HepG2 (cell line): Measurements from ENCODE around the gene P2RY11. TPM values are rescaled to one million over a fixed set of nuclear protein-coding genes. Genes with fewer than 3 reads are reported as not detected.
A peak's percentile ranks its signal among the peaks of the same experiment; 100 is the strongest.

Source experiments
- ELF1 ChIP-seq: sonication (generic); formaldehyde crosslinking; IDR thresholded peaks from 2 replicates; pipeline ENCODE4 v1.4.0; 2020; ENCODE audit warnings: missing genetic modification reagents
- FOXC1 ChIP-seq: sonication (generic); formaldehyde crosslinking; IDR thresholded peaks from 2 replicates; pipeline ENCODE4 v1.8.0; 2022; ENCODE audit warnings: mild to moderate bottlenecking, missing genetic modification reagents, borderline replicate concordance
- GFI1 ChIP-seq: sonication (generic); formaldehyde crosslinking; IDR thresholded peaks from 2 replicates; pipeline ENCODE4 v1.5.0; 2020; ENCODE audit warnings: missing genetic modification reagents, mild to moderate bottlenecking, borderline replicate concordance
- HMGXB3 ChIP-seq: sonication (generic); formaldehyde crosslinking; IDR thresholded peaks from 2 replicates; pipeline ENCODE4 v1.4.0; 2020; ENCODE audit warnings: missing genetic modification reagents, borderline replicate concordance
- JUNB ChIP-seq: sonication (generic); formaldehyde crosslinking; IDR thresholded peaks from 2 replicates; pipeline ENCODE4 v1.8.0; 2022; ENCODE audit warnings: missing genetic modification reagents, mild to moderate bottlenecking, borderline replicate concordance
- MXI1 ChIP-seq: IDR thresholded peaks from 3 replicates; pipeline ENCODE4 v1.6.1; 2012; ENCODE audit warnings: low read depth, low read length, inconsistent platforms, borderline replicate concordance
- NFE2L1 ChIP-seq: sonication (generic); formaldehyde crosslinking; IDR thresholded peaks from 2 replicates; pipeline ENCODE4 v1.4.0; 2020; ENCODE audit warnings: missing genetic modification reagents, mild to moderate bottlenecking, borderline replicate concordance
- PRDM4 ChIP-seq: sonication (generic); formaldehyde crosslinking; IDR thresholded peaks from 2 replicates; pipeline ENCODE4 v1.9.0; 2021; ENCODE audit warnings: missing genetic modification reagents, borderline replicate concordance
- SALL1 ChIP-seq: sonication (generic); formaldehyde crosslinking; IDR thresholded peaks from 2 replicates; pipeline ENCODE4 v1.8.0; 2022; ENCODE audit warnings: mild to moderate bottlenecking, missing genetic modification reagents
- SIN3B ChIP-seq: fragments of 150-350 bp; IDR thresholded peaks from 2 replicates; pipeline ENCODE4 v1.6.1; 2014; ENCODE audit warnings: low read length
- SP4 ChIP-seq: sonication (generic); formaldehyde crosslinking; IDR thresholded peaks from 2 replicates; pipeline ENCODE4 v1.8.1; 2023; ENCODE audit warnings: mild to moderate bottlenecking, missing genetic modification reagents
- ZFAT ChIP-seq: sonication (generic); formaldehyde crosslinking; conservative IDR thresholded peaks from 2 replicates; pipeline ENCODE4 v1.8.1; 2023; ENCODE audit warnings: missing genetic modification reagents, inconsistent platforms
- ZFP36 ChIP-seq: fragments of 150-350 bp; IDR thresholded peaks from 2 replicates; pipeline ENCODE4 v1.6.1; 2018; ENCODE audit warnings: borderline replicate concordance, low read length, low read depth; ENCODE audit not compliant: partially characterized antibody
- ZNF124 ChIP-seq: sonication (generic); formaldehyde crosslinking; IDR thresholded peaks from 2 replicates; pipeline ENCODE4 v1.4.0; 2020; ENCODE audit warnings: missing genetic modification reagents
- ZNF747 ChIP-seq: sonication (generic); formaldehyde crosslinking; IDR thresholded peaks from 2 replicates; pipeline ENCODE4 v1.8.1; 2023; ENCODE audit warnings: missing genetic modification reagents, mild to moderate bottlenecking, borderline replicate concordance
- polyA plus RNA-seq, 8 experiments: library from polyadenylated mRNA; depleted of rRNA in 3 of 8; stranded (reverse) in 7 of 8; unstranded in 1 of 8; fragments of >200 nt; fragmentation: Illumina TruSeq in 4 of 8; extraction: Trizol in 4 of 8; gene quantifications; 2 replicates each; pipeline versions ENCODE4 v1.2.1 to v1.2.3, GENCODE V29; 2011 to 2016; ENCODE audit warnings: low read depth in 4 of 8, missing spikeins in 1 of 8, mixed read lengths in 1 of 8; ENCODE audit not compliant: insufficient read depth in 1 of 8
- total RNA-seq, 5 experiments: library from RNA; depleted of rRNA; stranded (reverse); fragments of >200 nt; fragmentation: Illumina TruSeq; extraction: Trizol; gene quantifications; 2 replicates each; pipeline ENCODE4 v1.2.3, GENCODE V29; 2016; ENCODE audit warnings: low read depth in 1 of 5
- TF ChIP-seq, protein P1 (sequence below): sonication (generic); formaldehyde crosslinking; conservative IDR thresholded peaks from 2 replicates; pipeline ENCODE4 v1.5.0; 2020; ENCODE audit warnings: missing genetic modification reagents

Gene P2RY11
- total and polyA plus RNA-seq, 2 of the 13 experiments (the other 11 are each of a cell fraction or from before 2014, with no cell fraction given), result 4.0 to 7.8 TPM

DNA sequence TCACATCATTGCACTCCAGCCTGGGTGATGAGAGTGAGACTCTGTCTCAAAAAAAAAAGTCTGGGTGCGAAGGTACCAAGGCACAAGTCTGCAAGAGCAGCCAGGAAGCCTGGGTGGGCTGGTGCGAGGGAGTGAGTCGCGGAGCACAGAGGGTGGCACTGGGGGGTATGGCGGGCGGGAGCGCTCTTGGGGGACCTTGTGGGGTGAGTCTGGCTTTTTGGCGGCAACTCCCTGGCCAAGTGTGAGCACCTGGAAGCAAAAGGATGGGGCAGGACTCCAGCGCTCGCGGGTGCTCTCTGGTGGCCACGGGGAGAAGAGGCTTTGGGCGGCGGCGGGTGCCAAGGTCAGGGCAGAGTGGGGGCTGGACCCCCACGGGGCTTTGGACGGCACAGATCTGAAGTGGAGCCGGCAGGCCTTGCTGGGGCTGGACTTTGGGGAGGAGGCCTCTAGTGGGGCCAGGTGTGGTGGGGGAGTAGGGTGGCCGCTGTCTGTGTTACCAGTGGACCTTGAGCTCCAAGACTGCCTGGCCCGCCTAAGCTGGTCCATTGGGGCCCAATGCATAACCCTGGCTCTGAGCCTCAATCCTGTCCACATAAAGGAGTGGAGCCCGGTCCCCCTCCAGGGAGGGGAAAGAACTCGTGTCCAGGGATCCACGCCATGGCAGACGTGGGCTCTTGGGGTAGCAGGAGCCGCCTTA lies 1.6 kb downstream of the P2RY11 start (continued):
- no peak for TF ChIP-seq HMGXB3 (CRISPR knock-in tag)
- no peak for TF ChIP-seq GFI1 (CRISPR knock-in tag)
- TF ChIP-seq SP4, result no peak
- TF ChIP-seq ZFAT, result no peak
- TF ChIP-seq, protein P1, sequence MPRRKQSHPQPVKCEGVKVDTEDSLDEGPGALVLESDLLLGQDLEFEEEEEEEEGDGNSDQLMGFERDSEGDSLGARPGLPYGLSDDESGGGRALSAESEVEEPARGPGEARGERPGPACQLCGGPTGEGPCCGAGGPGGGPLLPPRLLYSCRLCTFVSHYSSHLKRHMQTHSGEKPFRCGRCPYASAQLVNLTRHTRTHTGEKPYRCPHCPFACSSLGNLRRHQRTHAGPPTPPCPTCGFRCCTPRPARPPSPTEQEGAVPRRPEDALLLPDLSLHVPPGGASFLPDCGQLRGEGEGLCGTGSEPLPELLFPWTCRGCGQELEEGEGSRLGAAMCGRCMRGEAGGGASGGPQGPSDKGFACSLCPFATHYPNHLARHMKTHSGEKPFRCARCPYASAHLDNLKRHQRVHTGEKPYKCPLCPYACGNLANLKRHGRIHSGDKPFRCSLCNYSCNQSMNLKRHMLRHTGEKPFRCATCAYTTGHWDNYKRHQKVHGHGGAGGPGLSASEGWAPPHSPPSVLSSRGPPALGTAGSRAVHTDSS, result no peak
- TF ChIP-seq ZFP36, result no peak
- TF ChIP-seq PRDM4 (CRISPR knock-in tag), result no peak
- TF ChIP-seq NFE2L1, result no peak
- no peak for TF ChIP-seq SIN3B
- TF ChIP-seq MXI1, result no peak
- TF ChIP-seq JUNB (CRISPR knock-in tag), result no peak
- no peak for TF ChIP-seq ZNF747 (CRISPR knock-in tag)
- peak; percentile 52 for TF ChIP-seq SALL1 (CRISPR knock-in tag)
- TF ChIP-seq ELF1, result no peak
- no peak for TF ChIP-seq ZNF124 (CRISPR knock-in tag)
- no peak for TF ChIP-seq FOXC1 (CRISPR knock-in tag)
